Thyroid gland (tissue), 4 donors: Measurements from ENCODE around the gene CDC123.

ENCODE experiments used
- POLR2A ChIP-seq, 2 donors: fragments of 450-650 bp; IDR thresholded peaks; one replicate each; pipeline ENCODE4 v1.6.1; 2017; ENCODE audit warnings: antibody characterized with exemption in 2 of 2, mild to moderate bottlenecking in 2 of 2, moderate library complexity in 1 of 2
- TF ChIP-seq, protein P1 (sequence below), 6 experiments: fragments of 200-600 bp in 3 of 6; fragments of 450-650 bp in 3 of 6; sonication (generic) in 3 of 6; IDR thresholded peaks; one replicate each; pipeline ENCODE4 v1.5.1; 2016 to 2019; ENCODE audit warnings: antibody characterized with exemption in 6 of 6, mild to moderate bottlenecking in 2 of 6, inconsistent platforms in 1 of 6, moderate library complexity in 1 of 6

DNA sequence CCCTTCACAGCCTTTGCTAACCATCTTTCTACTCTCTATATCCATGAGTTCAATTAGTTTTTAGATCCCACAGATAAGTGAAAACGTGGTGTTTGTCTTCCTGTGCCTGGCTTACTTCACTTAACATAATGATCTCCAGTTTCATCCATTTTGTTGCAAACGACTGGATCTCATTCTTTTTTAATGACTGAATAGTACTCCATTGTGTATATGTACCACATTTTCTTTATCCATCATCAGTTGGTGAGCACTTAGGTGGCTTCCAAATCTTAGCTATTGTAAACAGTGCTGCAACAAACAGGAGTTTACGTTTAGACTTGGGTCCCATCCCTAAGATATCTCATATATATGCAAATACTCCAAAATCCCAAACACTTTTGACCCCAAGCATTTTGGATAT, 9.1 kb downstream of the CDC123 start:
- TF ChIP-seq, protein P1, sequence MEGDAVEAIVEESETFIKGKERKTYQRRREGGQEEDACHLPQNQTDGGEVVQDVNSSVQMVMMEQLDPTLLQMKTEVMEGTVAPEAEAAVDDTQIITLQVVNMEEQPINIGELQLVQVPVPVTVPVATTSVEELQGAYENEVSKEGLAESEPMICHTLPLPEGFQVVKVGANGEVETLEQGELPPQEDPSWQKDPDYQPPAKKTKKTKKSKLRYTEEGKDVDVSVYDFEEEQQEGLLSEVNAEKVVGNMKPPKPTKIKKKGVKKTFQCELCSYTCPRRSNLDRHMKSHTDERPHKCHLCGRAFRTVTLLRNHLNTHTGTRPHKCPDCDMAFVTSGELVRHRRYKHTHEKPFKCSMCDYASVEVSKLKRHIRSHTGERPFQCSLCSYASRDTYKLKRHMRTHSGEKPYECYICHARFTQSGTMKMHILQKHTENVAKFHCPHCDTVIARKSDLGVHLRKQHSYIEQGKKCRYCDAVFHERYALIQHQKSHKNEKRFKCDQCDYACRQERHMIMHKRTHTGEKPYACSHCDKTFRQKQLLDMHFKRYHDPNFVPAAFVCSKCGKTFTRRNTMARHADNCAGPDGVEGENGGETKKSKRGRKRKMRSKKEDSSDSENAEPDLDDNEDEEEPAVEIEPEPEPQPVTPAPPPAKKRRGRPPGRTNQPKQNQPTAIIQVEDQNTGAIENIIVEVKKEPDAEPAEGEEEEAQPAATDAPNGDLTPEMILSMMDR (IDR thresholded peaks at IDR 0.05), result no peak
- no peak for TF ChIP-seq POLR2A (IDR thresholded peaks at IDR 0.05)
